ENCODE data around the gene FSTL1. TPM values are rescaled to one million over a fixed set of nuclear protein-coding genes. Genes with fewer than 3 reads are reported as not detected.

FSTL1 gene, protein sequence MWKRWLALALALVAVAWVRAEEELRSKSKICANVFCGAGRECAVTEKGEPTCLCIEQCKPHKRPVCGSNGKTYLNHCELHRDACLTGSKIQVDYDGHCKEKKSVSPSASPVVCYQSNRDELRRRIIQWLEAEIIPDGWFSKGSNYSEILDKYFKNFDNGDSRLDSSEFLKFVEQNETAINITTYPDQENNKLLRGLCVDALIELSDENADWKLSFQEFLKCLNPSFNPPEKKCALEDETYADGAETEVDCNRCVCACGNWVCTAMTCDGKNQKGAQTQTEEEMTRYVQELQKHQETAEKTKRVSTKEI
- total RNA-seq, result 2,574 and 2,723 TPM in 2 replicates
- long read RNA-seq, full-length matches to known transcripts, result 13,319 of 14,685 reads
- long read RNA-seq, partial matches to known transcripts, result 465 of 14,685 reads
- long read RNA-seq, other reads (novel, unspliced or antisense), result 901 of 14,685 reads

DNA sequence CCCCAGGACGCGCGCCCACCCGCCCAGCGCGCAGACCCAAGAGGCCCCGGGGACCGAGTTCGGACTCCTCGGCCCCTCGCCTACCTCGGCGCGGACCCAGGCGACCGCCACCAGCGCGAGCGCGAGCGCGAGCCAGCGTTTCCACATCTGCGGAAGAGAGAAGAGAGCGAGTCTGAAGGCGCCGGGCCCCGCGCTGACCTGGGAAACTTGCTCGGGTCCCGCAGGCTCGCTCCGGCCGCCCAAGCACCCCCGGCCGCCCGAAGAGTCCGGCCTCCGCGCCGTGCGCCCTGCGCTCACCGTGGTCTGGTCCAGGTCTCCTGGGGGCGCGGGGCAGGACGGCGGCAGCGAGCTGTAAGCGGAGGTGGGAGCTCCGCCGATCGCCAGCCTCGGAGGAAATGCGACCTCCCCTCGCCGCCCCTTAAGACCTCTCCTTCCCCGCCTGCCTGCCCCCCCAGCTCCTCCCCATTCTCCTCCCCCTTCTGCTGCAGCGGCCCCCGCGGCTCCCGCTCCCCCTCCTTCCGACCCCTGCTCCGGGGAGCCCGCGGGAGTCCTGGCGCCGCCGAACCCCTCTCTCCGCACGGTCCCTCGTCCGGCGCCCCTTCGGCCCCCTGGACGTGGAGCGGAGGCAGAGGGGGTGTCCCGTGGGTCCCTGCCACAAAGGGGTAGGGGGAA lies at the start of gene FSTL1:
TSS of gene FSTL1 (minus strand) at position 393 of the 672 bp plus-strand sequence. CDS start at position 147, 246 bp downstream.
- Mint-ChIP-seq H3K4me3 (ENCODE audit: unreplicated experiment) (peak within 1 kb of the TSS; percentile 84), H3K4me1 (ENCODE audit: unreplicated experiment) (peaks cover 36% of the 10 kb centered on the region), H3K27me3 (ENCODE audit: unreplicated experiment) (no peaks in the 10 kb centered on the region), H3K27ac (ENCODE audit: unreplicated experiment) (peak within 1 kb of the TSS; percentile 92), H3K9me3 (ENCODE audit: unreplicated experiment) (peaks cover 4% of the 10 kb centered on the region), H3K36me3 (ENCODE audit: unreplicated experiment) (peaks cover 3% of the 10 kb centered on the region)
- DNase-seq (ENCODE audit: extremely low spot score, unreplicated experiment), result peak; percentile 86
- TF ChIP-seq, protein P1, sequence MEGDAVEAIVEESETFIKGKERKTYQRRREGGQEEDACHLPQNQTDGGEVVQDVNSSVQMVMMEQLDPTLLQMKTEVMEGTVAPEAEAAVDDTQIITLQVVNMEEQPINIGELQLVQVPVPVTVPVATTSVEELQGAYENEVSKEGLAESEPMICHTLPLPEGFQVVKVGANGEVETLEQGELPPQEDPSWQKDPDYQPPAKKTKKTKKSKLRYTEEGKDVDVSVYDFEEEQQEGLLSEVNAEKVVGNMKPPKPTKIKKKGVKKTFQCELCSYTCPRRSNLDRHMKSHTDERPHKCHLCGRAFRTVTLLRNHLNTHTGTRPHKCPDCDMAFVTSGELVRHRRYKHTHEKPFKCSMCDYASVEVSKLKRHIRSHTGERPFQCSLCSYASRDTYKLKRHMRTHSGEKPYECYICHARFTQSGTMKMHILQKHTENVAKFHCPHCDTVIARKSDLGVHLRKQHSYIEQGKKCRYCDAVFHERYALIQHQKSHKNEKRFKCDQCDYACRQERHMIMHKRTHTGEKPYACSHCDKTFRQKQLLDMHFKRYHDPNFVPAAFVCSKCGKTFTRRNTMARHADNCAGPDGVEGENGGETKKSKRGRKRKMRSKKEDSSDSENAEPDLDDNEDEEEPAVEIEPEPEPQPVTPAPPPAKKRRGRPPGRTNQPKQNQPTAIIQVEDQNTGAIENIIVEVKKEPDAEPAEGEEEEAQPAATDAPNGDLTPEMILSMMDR (IDR thresholded peaks at IDR 0.05), result no peak

DNA sequence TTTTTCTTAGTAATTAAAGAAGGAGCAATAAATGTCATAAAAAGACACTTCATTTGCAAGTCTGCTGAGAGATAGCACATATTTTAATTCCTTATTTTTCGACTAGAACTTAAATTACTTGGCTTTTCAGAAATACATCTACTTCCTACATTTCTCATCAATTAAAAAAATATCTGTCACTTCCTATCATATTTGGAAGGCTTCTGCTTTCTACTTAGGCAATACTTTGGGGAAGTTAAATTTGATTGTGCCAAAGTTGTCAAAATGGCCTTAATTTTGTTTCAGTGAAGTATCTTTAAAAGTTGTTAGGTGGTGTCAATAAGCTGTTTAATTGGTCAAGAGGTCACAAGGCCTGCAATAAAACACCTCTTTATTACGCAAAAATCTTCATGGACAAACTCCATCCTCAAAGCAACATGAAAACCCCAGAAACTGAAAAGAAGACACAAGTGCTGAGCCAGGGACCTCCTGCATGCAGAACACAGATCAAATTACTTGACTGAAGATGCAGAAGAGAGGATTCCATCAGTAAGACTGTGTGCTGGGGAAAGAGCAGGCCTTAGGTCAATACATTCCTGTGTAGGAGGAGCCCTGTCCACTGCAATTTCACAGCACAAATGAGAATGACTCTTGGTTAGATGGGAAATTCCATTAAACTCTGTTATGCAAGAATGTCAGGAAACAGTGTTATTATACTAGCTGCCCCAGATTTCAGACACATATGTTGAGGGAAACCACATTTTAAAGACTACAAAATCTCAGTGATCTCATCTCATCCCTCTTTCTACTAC lies 48.0 kb upstream of the FSTL1 start:
- Mint-ChIP-seq H3K9me3 (ENCODE audit: unreplicated experiment) (peaks cover 2% of the 10 kb centered on the region), H3K36me3 (ENCODE audit: unreplicated experiment) (no peaks in the 10 kb centered on the region), H3K27me3 (ENCODE audit: unreplicated experiment) (no peaks in the 10 kb centered on the region), H3K27ac (ENCODE audit: unreplicated experiment) (peak overlapping the region; percentile 87), H3K4me3 (ENCODE audit: unreplicated experiment) (peak overlapping the region; percentile 9), H3K4me1 (ENCODE audit: unreplicated experiment) (peaks cover 41% of the 10 kb centered on the region)
- TF ChIP-seq, protein P1 (IDR thresholded peaks at IDR 0.05), result no peak
- peak; percentile 73 for DNase-seq (ENCODE audit: extremely low spot score, unreplicated experiment)

DNA sequence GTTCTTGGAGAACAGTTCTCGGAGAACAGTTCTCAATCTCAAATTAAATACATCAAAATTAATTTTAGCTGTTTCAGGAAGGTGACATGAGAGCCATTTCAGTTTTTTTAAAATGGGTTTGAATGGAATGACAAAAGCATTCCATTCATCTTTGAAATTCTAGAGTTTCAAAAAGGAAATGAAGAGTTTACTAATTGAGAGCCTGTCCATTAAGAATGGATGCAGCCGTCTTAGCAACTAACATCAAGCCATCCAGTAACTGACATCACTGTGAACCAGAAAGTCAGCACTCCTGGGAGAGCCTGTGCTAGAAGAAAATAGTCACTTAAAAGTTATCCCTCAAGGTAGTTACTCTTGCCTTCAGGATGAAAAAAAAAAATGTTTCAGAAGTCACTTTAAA lies 47.0 kb upstream of the FSTL1 start:
- peaks cover 7% of the 10 kb centered on the region for H3K9me3 Mint-ChIP-seq (ENCODE audit: unreplicated experiment)
- peaks cover 2% of the 10 kb centered on the region for H3K36me3 Mint-ChIP-seq (ENCODE audit: unreplicated experiment)
- peak overlapping the region; percentile 50 for H3K4me3 Mint-ChIP-seq (ENCODE audit: unreplicated experiment)
- H3K4me1 Mint-ChIP-seq (ENCODE audit: unreplicated experiment), result peaks cover 41% of the 10 kb centered on the region
- peak overlapping the region; percentile 85 for H3K27ac Mint-ChIP-seq (ENCODE audit: unreplicated experiment)
- H3K27me3 Mint-ChIP-seq (ENCODE audit: unreplicated experiment), result no peaks in the 10 kb centered on the region
- TF ChIP-seq, protein P1 (IDR thresholded peaks at IDR 0.05), result no peak
- DNase-seq (ENCODE audit: extremely low spot score, unreplicated experiment), result peak; percentile 10

DNA sequence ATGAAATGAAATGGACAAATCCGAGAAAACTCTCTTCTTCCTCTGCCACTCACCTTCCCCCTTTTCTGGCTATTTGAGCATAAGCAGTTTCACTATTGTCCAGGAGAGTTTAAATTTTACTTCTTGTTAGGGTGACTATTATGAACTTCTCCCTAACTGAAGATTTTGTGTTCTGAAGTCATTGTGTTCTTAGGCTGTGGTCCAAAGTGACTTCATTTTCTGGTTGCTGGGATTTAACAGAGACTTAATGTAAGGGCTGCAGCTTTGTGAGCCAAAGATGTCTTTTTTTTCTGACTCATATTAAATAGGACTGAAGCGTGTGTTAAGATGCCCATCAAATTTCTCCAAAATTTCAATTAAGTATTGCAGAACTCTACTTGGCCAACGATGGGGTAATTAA lies 46.5 kb upstream of the FSTL1 start:
- no peaks in the 10 kb centered on the region for H3K27me3 Mint-ChIP-seq (ENCODE audit: unreplicated experiment)
- peaks cover 41% of the 10 kb centered on the region for H3K4me1 Mint-ChIP-seq (ENCODE audit: unreplicated experiment)
- peak overlapping the region; percentile 50 for H3K4me3 Mint-ChIP-seq (ENCODE audit: unreplicated experiment)
- DNase-seq (ENCODE audit: extremely low spot score, unreplicated experiment), result no peak
- TF ChIP-seq, protein P1 (IDR thresholded peaks at IDR 0.05), result no peak
- peaks cover 7% of the 10 kb centered on the region for H3K9me3 Mint-ChIP-seq (ENCODE audit: unreplicated experiment)
- H3K36me3 Mint-ChIP-seq (ENCODE audit: unreplicated experiment), result peaks cover 2% of the 10 kb centered on the region
- peak overlapping the region; percentile 85 for H3K27ac Mint-ChIP-seq (ENCODE audit: unreplicated experiment)
